NOMO-1 treated with DMSO at 0.1 percent for 48 hours (cell line): Measurements from ENCODE around the gene IGF2BP3.

Source experiments
- DNase-seq: peaks from one replicate; lab custom pipeline; 2025; ENCODE audit not compliant: unreplicated experiment; lab: John Stamatoyannopoulos, UW

IGF2BP3 gene

DNA sequence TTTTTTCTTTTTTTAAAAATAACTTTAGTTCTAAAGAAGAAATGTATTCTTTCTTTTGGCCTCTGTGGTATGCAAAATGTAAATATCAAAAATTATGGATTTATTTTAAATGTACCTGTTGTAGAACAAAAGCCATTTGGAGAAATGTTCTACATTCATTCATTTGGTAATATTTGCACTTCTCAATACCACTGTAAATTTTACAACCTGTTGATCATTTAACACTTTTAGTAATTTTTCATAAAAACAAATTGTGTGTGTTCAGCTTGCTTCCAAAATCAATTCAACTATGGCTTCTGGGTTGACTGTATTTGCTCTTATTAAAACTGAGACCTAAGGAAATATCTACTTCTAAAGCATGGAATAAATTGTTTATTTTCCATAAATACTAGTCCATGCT lies 2.3 kb upstream of the IGF2BP3 start:
- DNase-seq: no peak

DNA sequence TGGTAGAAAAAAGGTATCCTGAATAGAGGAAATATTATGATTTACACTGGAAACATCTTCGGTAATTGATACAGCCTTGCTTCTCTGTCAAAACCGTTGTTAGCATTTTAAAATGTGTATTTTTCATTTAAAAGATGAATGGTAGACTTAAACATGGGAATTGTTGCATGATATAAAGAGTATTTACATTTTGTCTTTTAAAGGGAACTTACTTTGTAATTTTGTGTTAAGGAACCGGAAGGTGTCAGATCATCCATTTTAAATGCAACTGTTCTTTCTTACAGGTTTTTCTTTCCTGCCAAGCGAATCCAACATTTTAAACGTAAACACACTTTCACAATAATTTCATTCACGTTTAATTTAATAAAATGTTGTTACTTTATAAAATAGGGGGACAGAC lies 1.8 kb upstream of the IGF2BP3 start:
- DNase-seq: no peak

DNA sequence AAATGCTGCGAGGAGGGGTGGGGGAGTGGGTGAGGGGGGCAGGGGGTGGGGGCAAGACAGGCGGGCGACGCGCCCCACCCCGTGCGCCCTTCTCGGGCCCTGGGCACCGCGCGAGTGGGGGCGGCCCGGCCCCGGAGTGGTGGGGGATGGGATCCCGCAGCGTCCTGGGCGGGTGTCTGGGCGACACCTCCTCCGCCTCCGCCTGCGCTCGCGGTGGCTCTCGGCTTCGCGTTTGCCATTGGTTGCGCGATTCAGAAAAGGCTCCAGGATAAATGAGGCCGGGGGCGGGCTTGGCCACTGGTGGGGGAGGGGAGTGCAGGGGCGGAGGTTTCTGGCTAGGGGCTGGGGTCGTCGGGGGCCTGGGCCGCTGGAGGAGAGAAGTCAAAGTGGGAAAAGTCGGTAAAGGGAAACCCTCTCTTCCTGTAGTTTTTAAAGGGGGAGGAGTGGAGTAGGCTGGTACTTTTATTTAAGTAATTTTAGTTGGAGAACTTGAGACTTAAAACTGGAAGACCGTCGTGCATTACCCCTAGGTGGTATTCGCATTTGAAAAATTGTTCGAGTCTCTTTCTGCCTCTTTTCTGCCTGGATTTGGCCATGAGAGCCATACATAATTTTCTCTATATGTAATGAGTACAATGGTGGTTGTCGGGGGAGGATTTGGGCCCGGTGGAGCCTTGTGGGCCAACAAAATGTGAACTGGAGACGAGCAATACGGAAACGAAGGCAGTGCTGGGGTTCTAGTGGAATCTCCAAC lies 992 bp upstream of the IGF2BP3 start:
- no peak for DNase-seq

DNA sequence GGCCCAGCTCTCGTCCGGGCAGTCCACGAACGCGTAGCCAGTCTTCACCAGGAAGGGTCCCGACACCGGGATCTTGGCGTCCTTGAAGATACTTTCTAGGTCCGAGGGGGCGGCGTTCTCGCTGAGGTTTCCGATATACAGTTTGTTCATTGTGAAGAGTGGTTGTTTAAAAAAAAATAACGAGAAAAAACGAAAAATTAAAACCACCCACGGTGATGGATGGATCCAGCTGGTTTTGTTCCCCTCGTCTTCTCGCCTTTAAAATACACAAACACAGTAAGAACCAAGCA lies 385 bp downstream of the IGF2BP3 start:
- no peak for DNase-seq

DNA sequence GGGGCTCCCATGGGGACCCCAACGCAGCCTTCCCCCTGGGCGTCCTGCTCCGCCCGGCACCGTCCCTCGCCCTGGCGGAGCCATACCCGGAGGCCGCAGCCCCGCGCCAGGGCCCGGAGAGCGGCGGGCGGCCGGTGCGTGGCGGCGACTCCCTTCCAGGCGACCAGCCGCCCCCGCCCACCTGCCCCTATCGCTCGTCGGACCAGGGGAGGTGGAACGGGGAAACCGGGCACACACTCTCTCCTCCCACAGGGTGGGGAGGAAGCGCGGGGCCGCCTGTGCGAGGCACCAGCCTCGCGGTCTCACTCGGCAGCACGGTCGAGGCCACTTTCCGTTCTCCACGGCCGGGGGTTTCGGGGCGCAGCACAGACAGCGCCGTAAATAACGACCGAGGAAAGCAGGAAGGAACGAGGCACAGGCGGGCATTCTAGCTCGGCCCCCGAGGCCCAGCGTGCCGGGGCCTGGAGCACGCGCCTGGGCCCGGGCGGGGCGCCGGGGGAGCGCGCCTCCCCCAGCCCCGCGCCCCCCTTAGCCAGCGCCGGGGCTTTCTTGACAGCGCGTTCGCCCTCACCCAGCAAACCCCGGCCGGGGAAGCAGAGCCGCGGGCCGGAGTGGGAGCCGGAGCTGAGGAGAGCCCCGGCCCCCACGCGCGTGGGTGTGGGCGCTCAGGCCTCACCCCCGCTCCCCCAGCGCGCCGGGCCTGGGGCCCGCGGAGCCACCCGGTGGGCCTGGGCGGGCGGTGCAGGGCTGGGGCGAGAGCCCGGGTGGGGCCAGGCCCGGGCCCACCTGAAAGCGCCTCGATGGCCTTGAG lies 936 bp downstream of the IGF2BP3 start:
- peak; percentile 30 for DNase-seq

DNA sequence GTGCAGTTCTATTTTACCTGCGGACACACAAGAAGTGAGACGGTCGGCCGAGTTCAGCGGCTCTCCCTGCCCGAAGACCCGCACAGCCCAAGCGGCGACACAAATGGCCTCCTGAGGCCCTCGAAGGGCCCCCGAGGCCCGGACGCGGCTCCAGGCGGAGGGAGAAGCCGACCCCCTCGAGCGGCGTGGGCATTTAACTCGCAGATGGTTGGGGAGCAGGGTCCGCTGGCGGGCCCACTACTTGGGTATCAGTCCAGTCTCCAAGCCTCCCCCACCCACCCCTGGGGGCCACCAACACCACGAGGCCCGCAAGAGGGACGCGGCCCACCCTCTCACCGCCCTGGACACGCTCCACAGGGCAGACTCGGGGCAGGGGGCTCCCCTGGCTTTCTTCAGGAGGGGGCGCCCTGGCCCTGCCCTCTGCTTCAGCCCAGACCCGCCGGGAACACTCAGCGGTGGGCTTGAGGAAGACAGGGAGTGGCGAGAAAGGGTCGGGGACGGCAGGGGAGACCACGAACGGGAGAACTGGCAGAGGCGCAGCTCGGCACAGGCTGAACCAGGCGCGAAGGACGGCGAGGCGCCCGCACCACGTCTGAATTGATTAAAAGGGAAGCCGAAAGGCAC lies 1.7 kb downstream of the IGF2BP3 start:
- DNase-seq: no peak

DNA sequence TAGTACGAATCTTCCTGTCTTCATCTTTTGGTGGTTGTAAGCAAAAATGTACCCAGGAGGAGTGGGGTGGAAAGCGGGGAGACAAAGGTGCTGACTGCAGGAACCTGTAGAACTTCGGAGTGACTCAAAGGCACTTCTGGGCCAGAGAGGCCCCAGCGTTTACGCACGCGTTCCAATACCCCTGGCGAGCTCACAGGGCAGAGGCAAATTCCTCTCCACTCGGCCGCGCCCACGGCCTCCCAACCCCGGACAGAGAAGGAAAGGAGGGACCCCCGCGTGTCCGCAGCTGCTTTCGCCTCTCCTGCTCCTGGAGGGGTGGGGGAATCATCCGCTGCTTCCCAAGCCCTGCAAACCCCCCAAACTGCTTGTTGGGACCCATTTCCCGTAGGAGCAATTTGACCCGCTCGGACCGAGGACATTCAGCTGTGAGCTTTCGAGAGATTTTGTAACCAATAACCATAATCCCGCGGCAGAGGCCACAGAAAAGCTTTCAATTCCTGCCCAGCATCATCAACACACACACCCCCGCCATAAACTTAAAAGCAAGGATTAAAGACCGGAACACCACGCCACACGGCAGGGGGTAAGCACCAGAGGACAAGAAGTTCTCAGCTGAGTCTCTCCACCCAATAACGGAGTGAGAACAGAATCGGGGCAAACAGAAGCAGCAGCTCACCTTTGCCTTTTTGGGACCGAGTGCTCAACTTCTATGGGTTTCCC lies 2.3 kb downstream of the IGF2BP3 start:
- DNase-seq: no peak

DNA sequence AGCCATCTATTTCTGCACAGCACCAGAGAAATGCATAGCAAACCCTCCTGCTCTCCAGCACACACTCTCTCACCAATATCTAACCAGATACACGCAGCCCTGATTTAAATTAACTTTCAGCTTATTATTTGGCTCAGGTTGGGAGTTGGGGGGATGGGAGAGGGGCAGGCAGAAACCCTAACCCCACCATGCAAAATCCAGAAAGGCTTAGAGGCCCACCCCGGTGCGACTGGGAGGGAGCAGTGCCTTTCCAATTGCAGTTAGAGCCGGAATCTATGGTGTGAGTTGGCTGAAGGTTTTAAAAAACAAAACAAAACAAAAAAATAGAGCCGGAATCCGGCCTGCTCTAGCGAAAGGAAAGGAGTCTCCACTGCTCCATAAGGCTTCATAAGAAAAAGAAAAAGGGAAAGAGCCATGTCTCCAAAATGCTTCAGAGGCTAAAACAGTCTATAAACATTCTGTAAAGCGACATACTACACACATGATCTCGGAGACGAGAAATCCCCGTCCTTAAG lies 2.9 kb downstream of the IGF2BP3 start:
- DNase-seq: no peak

DNA sequence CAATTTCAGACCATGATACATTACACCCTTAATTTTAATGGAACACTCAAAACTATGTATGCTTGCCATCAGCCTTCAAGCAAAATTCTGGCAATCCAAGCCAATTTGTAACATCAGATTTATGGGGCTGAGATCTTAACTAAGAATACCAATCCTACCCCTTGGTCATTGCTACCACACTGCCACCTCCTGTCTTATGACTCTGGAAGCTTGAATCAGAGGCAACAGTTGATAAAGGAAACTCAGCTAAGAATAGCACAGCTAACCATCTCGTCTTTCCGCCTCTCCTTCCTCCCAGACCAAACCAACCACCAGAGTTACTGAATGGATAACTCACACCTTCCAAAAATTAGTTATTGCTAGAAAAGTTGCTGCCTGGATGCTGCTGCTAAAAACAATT lies 7.4 kb downstream of the IGF2BP3 start:
- DNase-seq: no peak

DNA sequence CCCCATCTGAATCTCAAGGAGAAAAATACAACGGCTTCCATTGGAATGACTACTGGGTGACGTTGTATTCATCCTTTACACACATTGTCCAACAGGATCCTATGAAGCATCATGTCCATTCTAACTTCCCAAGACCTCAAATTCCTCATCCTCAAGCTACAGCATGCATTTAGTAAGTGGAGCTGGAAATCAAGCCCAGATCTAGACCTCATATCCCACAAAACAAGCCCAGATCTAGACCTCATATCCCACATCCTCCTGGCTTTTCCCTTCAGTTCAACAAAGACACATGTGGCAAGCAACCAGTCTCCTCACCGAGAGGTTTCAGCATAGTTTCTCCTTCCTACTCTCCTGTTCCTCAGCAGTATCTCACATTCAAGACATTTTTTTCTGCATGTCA lies 12.2 kb downstream of the IGF2BP3 start:
- no peak for DNase-seq

DNA sequence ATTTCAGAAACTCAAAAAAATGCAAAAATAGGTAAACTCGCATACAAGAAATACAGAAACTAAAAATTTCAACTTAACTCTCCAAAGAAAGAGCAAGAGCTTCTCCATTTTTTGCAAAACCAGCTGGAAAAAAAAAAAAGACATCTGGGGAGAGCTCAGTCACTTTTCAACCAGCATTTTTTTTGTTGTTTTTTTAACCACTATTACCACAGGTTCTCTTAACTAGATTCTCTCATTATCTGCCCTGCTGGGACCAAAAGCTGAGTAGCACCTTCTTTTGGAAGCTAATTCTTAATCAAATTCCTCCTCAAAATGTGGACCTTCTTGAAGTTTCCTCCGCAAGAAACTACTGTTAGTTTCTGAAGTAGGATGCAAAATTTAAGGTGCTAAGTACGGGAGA lies 14.2 kb downstream of the IGF2BP3 start:
- DNase-seq: no peak

DNA sequence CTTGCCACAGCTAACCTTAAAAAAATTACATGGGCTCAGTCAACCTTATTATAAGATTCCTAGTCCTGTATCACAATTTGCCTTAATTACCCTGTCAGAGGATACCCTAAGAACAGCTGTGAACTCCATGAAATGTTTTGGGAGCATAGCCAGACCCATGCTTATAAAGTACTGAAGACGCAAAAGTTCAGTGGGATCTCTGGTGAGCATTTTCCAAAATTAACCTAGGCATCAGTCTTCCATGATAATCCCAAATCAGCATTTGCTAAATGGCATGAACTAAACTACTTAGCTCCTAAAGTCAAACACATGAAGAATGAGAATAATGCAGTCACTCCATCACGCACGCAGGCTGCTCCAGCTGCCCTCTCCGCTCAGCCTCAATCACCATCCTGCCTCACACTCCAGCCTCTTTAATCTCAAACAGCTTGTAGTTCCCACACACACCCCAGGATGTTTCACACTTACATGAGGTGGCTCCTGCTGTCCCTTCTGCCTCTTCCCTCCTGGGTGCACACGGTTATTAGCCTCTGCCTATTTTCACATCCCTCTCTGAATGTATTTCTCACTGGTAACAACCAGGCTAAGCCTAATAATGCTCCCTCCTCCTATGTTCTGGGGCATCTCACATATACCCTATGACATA lies 15.3 kb downstream of the IGF2BP3 start:
- no peak for DNase-seq

DNA sequence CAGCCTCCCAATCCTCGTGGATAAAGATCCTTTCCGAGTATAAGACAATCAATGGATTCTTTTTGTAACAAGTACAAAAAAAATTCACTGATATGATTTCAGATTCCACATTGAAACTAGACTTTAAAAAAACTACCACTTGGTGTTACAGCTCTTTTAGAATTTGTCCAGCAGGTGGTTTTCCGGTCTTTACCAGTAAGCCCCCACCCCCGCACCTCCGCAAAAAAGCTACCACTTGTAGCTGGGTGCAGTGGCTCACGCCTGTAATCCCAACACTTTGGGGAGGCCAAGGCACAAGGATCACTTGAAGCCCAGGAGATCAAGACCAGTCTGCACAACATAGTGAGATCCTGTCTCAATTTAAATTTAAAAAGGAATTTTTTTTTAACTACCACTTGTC lies 19.8 kb downstream of the IGF2BP3 start:
- no peak for DNase-seq

DNA sequence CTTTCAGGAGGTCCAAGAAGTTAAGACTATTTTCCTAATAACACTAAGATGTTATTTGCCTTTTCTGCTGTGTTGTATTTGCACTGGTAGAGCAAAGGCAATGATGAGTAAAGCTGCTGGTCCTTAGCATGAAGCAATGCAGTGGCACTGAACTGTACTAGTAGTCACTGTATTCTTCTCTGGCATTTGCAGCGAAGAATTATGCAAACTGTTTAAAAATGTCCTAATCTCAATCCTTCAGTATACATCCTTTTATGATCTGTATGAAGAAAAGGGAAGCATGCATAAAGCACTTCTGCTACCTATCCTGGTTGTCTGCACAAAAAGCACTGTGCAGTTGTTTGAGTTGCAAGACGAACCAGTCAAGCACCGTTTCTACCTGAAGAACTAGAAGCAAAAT lies 20.4 kb downstream of the IGF2BP3 start:
- peak; percentile 87 for DNase-seq

DNA sequence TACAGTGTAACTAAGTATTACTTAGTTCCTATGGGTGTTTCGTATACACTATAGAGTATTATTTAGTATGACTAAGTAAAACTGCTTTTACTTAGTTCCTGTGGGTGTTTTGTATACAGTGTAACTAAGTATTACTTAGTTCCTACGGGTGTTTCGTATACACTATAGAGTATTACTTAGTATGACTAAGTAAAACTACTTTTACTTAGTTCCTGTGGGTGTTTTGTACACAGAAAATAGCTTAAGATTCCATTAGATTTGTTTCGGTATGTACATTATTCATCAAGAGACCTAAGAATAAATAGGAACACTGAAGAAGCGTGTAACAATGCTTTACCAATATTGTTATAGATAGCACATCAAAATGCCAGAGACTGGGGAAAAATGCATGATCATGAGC lies 25.0 kb downstream of the IGF2BP3 start:
- DNase-seq: no peak

DNA sequence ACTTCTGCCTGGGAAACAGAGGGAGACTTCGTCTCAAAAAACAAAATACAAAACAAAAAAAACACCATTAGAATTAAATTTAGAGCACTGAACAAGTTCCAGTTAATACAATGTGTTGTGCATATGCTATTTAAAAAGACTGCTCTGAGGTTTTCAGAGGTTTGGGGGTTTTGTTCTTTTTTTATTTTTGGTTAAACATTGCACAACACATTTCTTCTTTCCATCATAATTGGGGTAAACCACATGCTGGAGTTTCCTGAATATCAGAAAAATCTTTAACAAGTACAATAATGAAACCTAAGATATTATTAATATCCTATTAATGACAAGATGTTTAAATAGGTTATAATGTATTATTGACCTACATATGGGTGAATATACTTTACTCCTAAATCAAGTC lies 26.3 kb downstream of the IGF2BP3 start:
- DNase-seq: peak; percentile 15

DNA sequence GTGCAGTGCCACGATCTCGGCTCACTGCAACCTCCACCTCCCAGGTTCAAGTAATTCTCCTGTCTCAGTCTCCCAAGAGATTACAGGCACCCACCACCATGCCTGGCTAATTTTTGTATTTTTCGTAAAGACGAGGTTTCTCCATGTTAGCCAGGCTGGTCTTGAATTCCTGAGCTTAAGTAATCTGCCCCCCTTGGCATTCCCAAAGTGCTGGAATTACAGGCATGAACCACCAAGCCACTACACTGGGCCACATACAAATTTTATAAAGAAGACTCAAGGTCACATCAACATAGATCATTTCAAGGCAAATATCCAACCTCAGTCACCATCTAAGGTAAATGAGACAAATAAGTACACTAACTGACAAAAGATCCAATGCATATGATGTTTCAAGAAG lies 32.1 kb downstream of the IGF2BP3 start:
- no peak for DNase-seq

DNA sequence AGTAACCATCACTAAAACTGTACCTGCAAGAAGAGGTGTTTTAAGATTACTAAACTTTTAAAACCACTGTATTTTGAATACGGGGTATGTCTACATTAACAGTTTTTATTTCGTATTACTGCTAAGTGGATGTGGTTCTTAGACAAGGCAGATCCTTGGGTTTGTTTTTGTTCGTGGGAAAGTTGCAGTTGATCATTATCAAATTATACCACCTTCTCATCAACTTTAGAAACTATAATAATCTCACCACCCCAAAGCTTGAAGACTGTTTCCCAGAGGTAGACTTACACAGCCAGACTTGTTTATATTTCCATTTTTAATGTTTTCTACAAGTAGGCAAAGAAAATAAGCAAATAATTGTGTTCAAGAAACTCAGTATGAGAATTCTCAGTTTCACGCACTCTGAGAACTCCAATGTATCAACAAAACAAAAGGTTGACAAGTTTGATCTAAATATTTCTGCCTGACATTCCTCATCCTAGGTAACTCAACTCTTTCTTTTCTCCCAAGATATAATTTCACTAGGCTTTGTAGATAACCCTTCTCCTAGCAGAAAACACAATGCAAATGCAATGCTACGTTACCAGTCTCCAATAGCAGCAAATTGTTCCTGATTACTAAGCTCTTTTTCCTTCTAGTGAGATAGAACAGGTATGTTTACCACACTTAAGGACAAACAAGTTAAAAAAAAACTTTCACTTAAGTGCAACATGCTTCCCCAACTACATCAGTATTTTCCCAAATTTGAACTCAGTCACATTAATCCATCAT lies 36.0 kb downstream of the IGF2BP3 start:
- DNase-seq: no peak

DNA sequence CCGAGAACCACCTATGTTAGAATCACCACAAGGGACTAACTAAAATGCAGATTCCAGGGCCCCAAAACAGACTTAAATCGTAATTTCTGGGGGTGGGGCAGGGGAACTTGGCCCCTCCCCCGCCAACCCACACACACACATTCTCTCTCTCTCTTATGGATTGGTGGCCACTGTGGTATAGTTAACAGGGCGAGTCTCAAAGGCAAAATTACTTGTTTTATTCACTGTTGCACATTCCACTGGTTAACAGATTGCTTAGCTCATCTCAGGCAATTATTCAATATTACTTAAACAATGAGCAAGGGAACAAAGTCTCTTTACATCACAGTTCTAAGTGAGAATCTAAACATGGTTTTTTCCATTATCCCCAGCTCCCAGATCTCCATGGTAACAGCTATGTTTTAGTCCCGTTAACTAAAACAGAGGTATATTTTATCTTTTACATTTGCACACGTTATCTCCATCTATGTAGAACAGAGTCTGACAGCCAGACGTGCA lies 38.5 kb downstream of the IGF2BP3 start:
- no peak for DNase-seq

DNA sequence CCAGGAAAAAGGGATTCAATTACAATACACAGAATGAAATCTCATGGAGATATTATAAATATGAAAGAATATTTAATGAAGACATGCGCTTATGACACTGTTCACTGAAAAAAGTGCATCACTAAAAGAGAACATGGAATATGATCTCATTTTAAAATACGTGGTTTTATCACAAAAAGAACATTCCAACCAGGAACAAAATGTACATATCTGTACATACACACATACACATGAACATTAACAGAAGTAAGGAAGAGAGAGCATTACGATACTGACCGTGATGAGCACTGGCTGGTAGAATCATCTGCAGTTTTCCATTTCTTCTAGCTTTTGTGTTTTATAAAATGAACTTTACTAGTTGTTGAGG lies 39.4 kb downstream of the IGF2BP3 start:
- DNase-seq: no peak
